Heart left ventricle (tissue), 16 donors: Measurements from ENCODE around the gene RGS10. TPM values are rescaled to one million over a fixed set of nuclear protein-coding genes. Genes with fewer than 3 reads are reported as not detected.

Source experiments
- ATAC-seq, 4 donors: fragments of 200-7000 bp; cut with Tn5 transposase; one replicate each; pipeline ENCODE4 v1.9.1; 2020 to 2022; ENCODE audit warnings: moderate library complexity in 4 of 4, mild to moderate bottlenecking in 3 of 4, moderate number of reproducible peaks in 1 of 4
- DNase-seq, 5 donors: peaks; one replicate each; pipeline ENCODE4 v3.0.0-alpha.2; 2020
- H3K27ac ChIP-seq, 12 donors: fragments of 200-600 bp; sonication (generic) in 4 of 12; one replicate each; pipeline versions ENCODE4 v1.5.0 to v1.8.0; 2016 to 2022; ENCODE audit warnings: mild to moderate bottlenecking in 2 of 12
- H3K27me3 ChIP-seq, 9 donors: fragments of 200-600 bp; sonication (generic) in 2 of 9; one replicate each; pipeline versions ENCODE4 v1.5.1 to v1.8.0; 2016 to 2022; ENCODE audit warnings: mild to moderate bottlenecking in 3 of 9
- H3K36me3 ChIP-seq, 9 donors: fragments of 200-600 bp; sonication (generic) in 2 of 9; one replicate each; pipeline versions ENCODE4 v1.5.0 to v1.8.0; 2018 to 2022; ENCODE audit warnings: mild to moderate bottlenecking in 2 of 9
- H3K4me1 ChIP-seq, 12 donors: fragments of 200-600 bp; sonication (generic) in 4 of 12; one replicate each; pipeline versions ENCODE4 v1.5.0 to v1.8.0; 2016 to 2022; ENCODE audit warnings: mild to moderate bottlenecking in 3 of 12
- H3K4me3 ChIP-seq, 12 donors: fragments of 200-600 bp; sonication (generic) in 4 of 12; one replicate each; pipeline versions ENCODE4 v1.5.0 to v1.8.0; 2017 to 2022; ENCODE audit warnings: mild to moderate bottlenecking in 9 of 12, moderate library complexity in 4 of 12
- H3K9me3 ChIP-seq, 12 donors: fragments of 200-600 bp; sonication (generic) in 4 of 12; one replicate each; pipeline versions ENCODE4 v1.5.0 to v1.8.0; 2016 to 2022; ENCODE audit warnings: mild to moderate bottlenecking in 1 of 12
- POLR2A ChIP-seq, 2 donors: fragments of 450-650 bp; IDR thresholded peaks; one replicate each; pipeline ENCODE4 v1.6.1; 2017; ENCODE audit warnings: antibody characterized with exemption in 2 of 2, mild to moderate bottlenecking in 2 of 2, moderate library complexity in 2 of 2
- WGBS, 4 donors: extraction: QIAGEN DNeasy Blood & Tissue Kit in 2 of 4; methylation state at CpG; one replicate each; pipeline versions ENCODE4 v1.1.5 to v1.1.7; 2013 to 2018; 5-methylcytosine and 5-hydroxymethylcytosine counted together
- intact Hi-C, 10 donors: fragments of 100-400 bp; cut with DNase I; formaldehyde crosslinking; loops; one replicate each; pipeline versions ENCODE4 v1.11.1 to v1.14.2; 2022
- polyA plus RNA-seq, 2 donors: library from polyadenylated mRNA; stranded (reverse); fragments of 200-250 nt; gene quantifications; one replicate each; pipeline ENCODE4 v1.2.3, GENCODE V29; 2013
- total RNA-seq, 9 donors: library from RNA; depleted of rRNA in 2 of 9; stranded (reverse); fragments of >200 nt in 2 of 9; fragmentation: NEBNext Ultra II Directional in 3 of 9; extraction: Animal tissue kit (Norgen Biotek cat#: 25700) in 3 of 9; gene quantifications; one replicate each; pipeline versions ENCODE4 v1.1.0 to v1.2.4, GENCODE V29; 2016 to 2023
- TF ChIP-seq, protein P1 (sequence below), 12 donors: fragments of 200-600 bp; sonication (generic) in 4 of 12; IDR thresholded peaks; one replicate each; pipeline versions ENCODE4 v1.5.0 to v1.8.0; 2018 to 2022; ENCODE audit warnings: antibody characterized with exemption in 12 of 12, mild to moderate bottlenecking in 5 of 12
- donor health status: ischemic (EF 13 %, LVEDD 7.1; RV severe dilation, severe dysfunction).
- donor health status: healthy with polysubstance abuse.
- donor health status: DM: no; HTN: yes; CAD: no.
- donor health status: DM: no; HTN: no; CAD: no.
- donor health status: ischemic (EF 25% LVEDD 6.9; RV normal size, moderate dysfunction).
- donor health status: ischemic (EF 25% LVEDD 5.7; RV mildly dilated, moderate dysfunction).
- donor health status: healthy.
- donor health status: DM: yes; HTN: yes; CAD: no.
- donor health status: ischemic (EF 35%, LVEDD 5.7; RV mildly dilated, moderate dysfunction).
- donor health status: nonischemic (EF 11% LVEDD 7.7; RV severe dilation, severe dysfunction).
- donor health status: DM: yes; HTN: yes; CAD: no.
- donor health status: PGD.
- donor health status: ischemic (EF 29% LVEDD 5.4; RV normal size, mild dysfunction).
- donor health status: nonischemic (EF 23%, LVEDD 6.1; RV moderate dilation, normal function).

The RGS10 gene
- total and polyA plus RNA-seq, 11 donors, result 1.6 to 25.2 (median 4.7) TPM

DNA sequence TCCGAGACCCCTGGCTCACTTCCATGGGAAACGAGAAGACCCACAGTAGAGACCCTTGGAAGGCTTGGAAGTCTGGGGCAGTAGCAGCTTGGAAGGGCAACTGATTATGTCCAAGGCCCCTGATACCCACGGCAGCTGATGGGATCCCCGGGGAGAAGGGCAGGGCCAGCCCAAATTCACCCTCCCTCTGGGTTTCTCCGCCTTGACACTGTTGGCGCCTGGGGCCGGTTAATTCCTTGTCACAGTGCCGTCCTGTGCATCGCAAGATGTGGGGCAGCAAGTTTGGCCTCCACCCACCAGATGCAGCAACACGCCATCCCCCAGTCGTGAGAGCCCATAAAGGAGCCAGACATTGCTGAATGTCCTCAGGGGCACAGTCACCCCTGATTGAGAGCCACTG, 89.2 kb downstream of the RGS10 start:
- H3K27me3 ChIP-seq, result no peaks in the 10 kb centered on the region
- peaks cover 0 to 83% (median 60%) of the 10 kb centered on the region in 9 donors for H3K36me3 ChIP-seq
- H3K4me1 ChIP-seq, result peaks cover 0 to 13% (median 0%) of the 10 kb centered on the region in 12 donors
- WGBS, 4 donors, result 87 to 92% (median 88%) methylated on average over 11 of the region's 11 CpGs
- intact Hi-C loops, result no loop called here
- H3K4me3 ChIP-seq, result no peak overlapping the region
- H3K9me3 ChIP-seq, result no peaks in the 10 kb centered on the region
- ATAC-seq, result no peak
- no peak overlapping the region for H3K27ac ChIP-seq
- TF ChIP-seq, protein P1, sequence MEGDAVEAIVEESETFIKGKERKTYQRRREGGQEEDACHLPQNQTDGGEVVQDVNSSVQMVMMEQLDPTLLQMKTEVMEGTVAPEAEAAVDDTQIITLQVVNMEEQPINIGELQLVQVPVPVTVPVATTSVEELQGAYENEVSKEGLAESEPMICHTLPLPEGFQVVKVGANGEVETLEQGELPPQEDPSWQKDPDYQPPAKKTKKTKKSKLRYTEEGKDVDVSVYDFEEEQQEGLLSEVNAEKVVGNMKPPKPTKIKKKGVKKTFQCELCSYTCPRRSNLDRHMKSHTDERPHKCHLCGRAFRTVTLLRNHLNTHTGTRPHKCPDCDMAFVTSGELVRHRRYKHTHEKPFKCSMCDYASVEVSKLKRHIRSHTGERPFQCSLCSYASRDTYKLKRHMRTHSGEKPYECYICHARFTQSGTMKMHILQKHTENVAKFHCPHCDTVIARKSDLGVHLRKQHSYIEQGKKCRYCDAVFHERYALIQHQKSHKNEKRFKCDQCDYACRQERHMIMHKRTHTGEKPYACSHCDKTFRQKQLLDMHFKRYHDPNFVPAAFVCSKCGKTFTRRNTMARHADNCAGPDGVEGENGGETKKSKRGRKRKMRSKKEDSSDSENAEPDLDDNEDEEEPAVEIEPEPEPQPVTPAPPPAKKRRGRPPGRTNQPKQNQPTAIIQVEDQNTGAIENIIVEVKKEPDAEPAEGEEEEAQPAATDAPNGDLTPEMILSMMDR (IDR thresholded peaks at IDR 0.05), result no peak
- TF ChIP-seq POLR2A (IDR thresholded peaks at IDR 0.05), result no peak
- peak in 2 of 5 donors; percentile 17 to 28 for DNase-seq

DNA sequence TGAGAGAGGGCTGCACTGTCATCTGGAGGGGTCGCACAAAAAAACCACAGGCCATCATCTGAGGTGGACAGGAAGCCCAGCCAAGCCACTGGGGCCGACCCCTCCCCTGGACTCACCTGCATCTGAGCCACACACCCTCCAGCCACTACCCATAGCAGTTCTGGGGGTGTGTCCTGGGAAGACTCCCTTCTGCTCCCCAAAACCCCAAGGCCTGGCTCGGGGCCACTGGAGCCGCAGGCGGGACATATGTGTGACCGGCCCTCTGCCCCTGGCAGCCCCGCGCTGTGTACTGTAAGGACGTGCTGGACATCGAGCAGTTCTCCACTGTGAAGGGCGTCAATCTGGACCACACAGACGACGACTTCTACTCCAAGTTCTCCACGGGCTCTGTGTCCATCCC, 90.1 kb downstream of the RGS10 start:
- Histone ChIP-seq H3K9me3 (no peaks in the 10 kb centered on the region), H3K27me3 (no peaks in the 10 kb centered on the region), H3K36me3 (peaks cover 0 to 85% (median 69%) of the 10 kb centered on the region in 9 donors), H3K27ac (no peak overlapping the region), H3K4me1 (peaks cover 0 to 13% (median 0%) of the 10 kb centered on the region in 12 donors), H3K4me3 (no peak overlapping the region)
- DNase-seq, result peak in 2 of 5 donors; percentile 18 to 52
- WGBS, 4 donors, result 92 to 96% (median 94%) methylated on average over 14 of the region's 14 CpGs
- no peak for TF ChIP-seq POLR2A (IDR thresholded peaks at IDR 0.05)
- TF ChIP-seq, protein P1 (IDR thresholded peaks at IDR 0.05), result no peak
- ATAC-seq, result no peak
- intact Hi-C loops, result no loop called here

GRCh38 chr10:119451300-119451896, 91.1 kb downstream of the RGS10 start:
- WGBS, 4 donors, result 90 to 93% (median 93%) methylated on average over 14 to 16 of the region's 16 CpGs
- no peak for ATAC-seq
- peak in 2 of 5 donors; percentile 21 to 58 for DNase-seq

DNA sequence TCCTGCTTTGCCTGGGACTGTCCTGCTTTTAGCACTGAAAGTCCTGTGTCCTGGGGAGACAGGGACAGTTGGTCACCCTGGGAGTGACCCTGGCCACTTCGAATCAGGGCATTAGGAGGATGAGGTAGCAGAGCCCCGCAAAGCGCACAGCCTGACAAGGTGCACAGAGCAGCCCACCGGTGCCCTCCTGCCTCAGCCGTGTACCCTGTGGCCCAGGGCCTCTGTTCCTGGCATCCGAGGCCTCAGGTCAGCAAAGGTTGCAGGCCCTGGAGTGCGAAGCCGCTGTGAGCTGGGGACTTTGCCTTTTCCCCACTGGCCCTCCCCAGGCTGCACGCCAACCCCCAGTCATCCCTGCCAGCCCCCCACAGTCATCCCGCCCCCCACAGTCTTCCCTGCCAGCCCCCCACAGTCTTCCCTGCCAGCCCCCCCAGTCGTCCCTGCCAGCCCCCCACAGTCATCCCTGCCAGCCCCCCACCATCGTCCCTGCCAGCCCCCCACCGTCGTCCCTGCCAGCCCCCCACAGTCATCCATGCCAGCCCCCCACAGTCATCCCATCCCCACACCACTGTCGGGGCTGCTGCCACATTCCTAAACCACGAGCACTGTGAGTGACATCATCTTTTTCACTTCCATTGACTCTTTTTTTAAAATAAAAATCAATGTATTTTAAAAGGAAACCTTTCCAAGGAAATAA, 91.8 kb downstream of the RGS10 start:
- DNase-seq (peak in 2 of 5 donors; percentile 10 to 52), ATAC-seq (no peak)
- H3K4me1 ChIP-seq, result peaks cover 0 to 13% (median 0%) of the 10 kb centered on the region in 12 donors
- TF ChIP-seq, protein P1 (IDR thresholded peaks at IDR 0.05), result no peak
- TF ChIP-seq POLR2A (IDR thresholded peaks at IDR 0.05), result no peak
- intact Hi-C loops, result no loop called here
- H3K4me3 ChIP-seq, result no peak overlapping the region
- no peaks in the 10 kb centered on the region for H3K9me3 ChIP-seq
- 83 to 87% (median 84%) methylated on average over 14 to 16 of the region's 16 CpGs for WGBS, 4 donors
- no peaks in the 10 kb centered on the region for H3K27me3 ChIP-seq
- peak overlapping the region in 1 of 12 donors; percentile 7 for H3K27ac ChIP-seq
- H3K36me3 ChIP-seq, result peaks cover 0 to 92% (median 78%) of the 10 kb centered on the region in 9 donors

More at GRCh38 chr10:119451300-119451896, 91.1 kb downstream of the RGS10 start:
- peaks cover 0 to 92% (median 78%) of the 10 kb centered on the region in 9 donors for H3K36me3 ChIP-seq
- H3K4me3 ChIP-seq, result no peak overlapping the region
- H3K27me3 ChIP-seq, result no peaks in the 10 kb centered on the region
- TF ChIP-seq, protein P1 (IDR thresholded peaks at IDR 0.05), result no peak
- H3K27ac ChIP-seq, result no peak overlapping the region
- intact Hi-C loops, result no loop called here
- no peaks in the 10 kb centered on the region for H3K9me3 ChIP-seq
- peaks cover 0 to 13% (median 0%) of the 10 kb centered on the region in 12 donors for H3K4me1 ChIP-seq
